GM19351 (cell line): ENCODE data around the gene ADGRG6.

ENCODE experiments used
- ATAC-seq: cut with Tn5 transposase; IDR thresholded peaks from one replicate; pipeline ENCODE4 v1.9.1; 2021; ENCODE audit warnings: mild to moderate bottlenecking, moderate library complexity; ENCODE audit not compliant: unreplicated experiment

The ADGRG6 gene

GRCh38 chr6:142320366-142320765 lies 18.6 kb downstream of the ADGRG6 start:
- ATAC-seq, result no peak

GRCh38 chr6:142321451-142321850 lies 19.6 kb downstream of the ADGRG6 start:
- no peak for ATAC-seq

GRCh38 chr6:142322066-142322465 lies 20.3 kb downstream of the ADGRG6 start:
- ATAC-seq, result no peak

GRCh38 chr6:142322504-142323198 lies 20.8 kb downstream of the ADGRG6 start:
- no peak for ATAC-seq

- ATAC-seq, result no peak
Measured at GRCh38 chr6:142323377-142323776, 21.6 kb downstream of the ADGRG6 start.

- ATAC-seq, result no peak
Measured at GRCh38 chr6:142324111-142324510, 22.3 kb downstream of the ADGRG6 start.

- ATAC-seq, result no peak
Measured at GRCh38 chr6:142325111-142325510, 23.3 kb downstream of the ADGRG6 start.

- ATAC-seq, result no peak
Measured at GRCh38 chr6:142326540-142326939, 24.7 kb downstream of the ADGRG6 start.

- ATAC-seq, result no peak
Measured at GRCh38 chr6:142328070-142328469, 26.3 kb downstream of the ADGRG6 start.

GRCh38 chr6:142329486-142330113 lies 27.8 kb downstream of the ADGRG6 start:
- ATAC-seq, result no peak

- ATAC-seq, result no peak
Measured at GRCh38 chr6:142331075-142331551, 29.3 kb downstream of the ADGRG6 start.

GRCh38 chr6:142331601-142332000 lies 29.8 kb downstream of the ADGRG6 start:
- ATAC-seq, result no peak

- no peak for ATAC-seq
Measured at GRCh38 chr6:142332393-142333098, 30.7 kb downstream of the ADGRG6 start.

- ATAC-seq, result no peak
Measured at GRCh38 chr6:142333431-142333830, 31.6 kb downstream of the ADGRG6 start.

- no peak for ATAC-seq
Measured at GRCh38 chr6:142334294-142334693, 32.5 kb downstream of the ADGRG6 start.

- ATAC-seq, result no peak
Measured at GRCh38 chr6:142335415-142335814, 33.6 kb downstream of the ADGRG6 start.

GRCh38 chr6:142336183-142336582 lies 34.4 kb downstream of the ADGRG6 start:
- ATAC-seq, result no peak

GRCh38 chr6:142336787-142337186 lies 35.0 kb downstream of the ADGRG6 start:
- ATAC-seq, result no peak

- ATAC-seq, result no peak
Measured at GRCh38 chr6:142339113-142339512, 37.3 kb downstream of the ADGRG6 start.

GRCh38 chr6:142339968-142340658 lies 38.3 kb downstream of the ADGRG6 start:
- ATAC-seq, result no peak

GRCh38 chr6:142341855-142342330 lies 40.1 kb downstream of the ADGRG6 start:
- ATAC-seq, result no peak
